ENCODE measurements around the gene IMMP2L. TPM values are rescaled to one million over a fixed set of nuclear protein-coding genes. Genes with fewer than 3 reads are reported as not detected.

The IMMP2L gene
- total and polyA plus RNA-seq, 2 donors (not counting 3 experiments of a cell fraction or from before 2014, with no cell fraction given) = 9.9 to 11.8 TPM

- FAIRE-seq (no peak), DNase-seq (ENCODE audit: low read depth, low spot score) (no peak)
- no peaks in the 10 kb centered on the region for H3K36me3 ChIP-seq (ENCODE audit: control insufficient read depth in 2 of 2, extremely low read depth in 1 of 2, insufficient read depth in 2 of 2, low read length in 2 of 2)
- no peak overlapping the region for H3K27ac ChIP-seq (ENCODE audit: insufficient read depth, low read depth, low read length)
- TF ChIP-seq JUN (IDR thresholded peaks at IDR 0.05; ENCODE audit: borderline replicate concordance, insufficient read depth, insufficient read length, low read depth) = no peak
- no peak for TF ChIP-seq GATA2 (IDR thresholded peaks at IDR 0.05; ENCODE audit: insufficient read depth, insufficient read length, low read depth, low read length)
- no peak for TF ChIP-seq MAX (IDR thresholded peaks at IDR 0.05; ENCODE audit: insufficient read depth, insufficient read length)
- TF ChIP-seq EZH2 (IDR thresholded peaks at IDR 0.05; ENCODE audit: borderline replicate concordance, low read depth, low read length, severe bottlenecking) = no peak
- no peak for TF ChIP-seq POLR2A (IDR thresholded peaks at IDR 0.05; ENCODE audit: low read depth, low read length)
- TF ChIP-seq FOS (IDR thresholded peaks at IDR 0.05; ENCODE audit: borderline replicate concordance, insufficient read depth, low read length) = no peak
- TF ChIP-seq POLR2AphosphoS5 (IDR thresholded peaks at IDR 0.05; ENCODE audit: insufficient read depth, low read depth, low read length) = no peak
- no peak for TF ChIP-seq CTCF (IDR thresholded peaks at IDR 0.05; ENCODE audit: extremely low read depth in 1 of 2, insufficient read depth in 1 of 2, low read depth in 1 of 2, low read length in 2 of 2)
- TF ChIP-seq MYC (IDR thresholded peaks at IDR 0.05; ENCODE audit: low read depth, low read length) = no peak
- ChIA-PET POLR2A (no interaction called here), CTCF (no interaction called here)
- no peak overlapping the region for H3K4me2 ChIP-seq (ENCODE audit: insufficient read depth, low read length)
- no peaks in the 10 kb centered on the region for H4K20me1 ChIP-seq (replicated peaks; ENCODE audit: control insufficient read depth, extremely low read depth, insufficient read depth, low read length)
- no peaks in the 10 kb centered on the region for H3K79me2 ChIP-seq (ENCODE audit: control insufficient read depth, insufficient read depth, low read length)
- H2AFZ ChIP-seq (ENCODE audit: low read depth, low read length) = no peak overlapping the region
- BruUV-seq (replicated peaks) = no TSS peak
- H3K4me1 ChIP-seq (ENCODE audit: control insufficient read depth, extremely low read depth, insufficient read depth, low read length) = no peaks in the 10 kb centered on the region
- no peak overlapping the region for H3K9ac ChIP-seq (replicated peaks; ENCODE audit: extremely low read depth, insufficient read depth, low read length)
- no peaks in the 10 kb centered on the region for H3K27me3 ChIP-seq (ENCODE audit: control insufficient read depth in 2 of 2, insufficient read depth in 2 of 2, low read length in 2 of 2)
- H3K9me1 ChIP-seq (replicated peaks; ENCODE audit: control insufficient read depth, extremely low read depth, insufficient read depth, low read length) = no peaks in the 10 kb centered on the region
- intact Hi-C loops (cut with micrococcal nuclease) (no loop called here), dilution Hi-C loops (cut with MboI; ENCODE audit: extremely low pct_ligation_motif_present, low sequenced_read_pairs) (no loop called here)
- no peak overlapping the region for H3K4me3 ChIP-seq (replicated peaks in 1 of 3; ENCODE audit: insufficient read depth in 1 of 3, low read depth in 1 of 3, low read length in 3 of 3)
- H3K9me3 ChIP-seq (replicated peaks; ENCODE audit: control insufficient read depth, insufficient read depth, low read length) = no peaks in the 10 kb centered on the region
Measured at GRCh38 chr7:111146136-111146535, 416.2 kb downstream of the IMMP2L start.
